ENCODE results near the gene FHAD1.

Gene FHAD1

DNA sequence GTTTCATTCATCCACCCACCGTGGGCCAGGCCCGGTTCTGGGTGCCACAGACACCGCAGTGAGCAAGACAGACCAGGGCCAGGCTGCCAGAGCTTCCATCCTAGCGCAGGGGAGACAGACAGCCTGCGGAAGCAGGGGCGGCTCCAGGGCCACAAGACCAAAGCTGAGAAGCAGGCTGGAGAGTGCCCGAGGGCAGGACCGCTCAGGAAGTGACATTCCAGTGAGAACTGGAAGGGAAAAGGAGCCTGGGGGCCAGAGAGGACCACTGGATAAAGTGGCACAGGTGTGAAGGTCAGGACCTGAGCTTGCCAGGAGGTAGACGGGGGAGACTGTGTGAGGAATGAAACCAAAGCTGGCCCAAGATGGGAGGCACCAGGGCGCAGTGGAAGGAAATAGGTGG, 103.1 kb downstream of the FHAD1 start:
- H3K9ac ChIP-seq (ENCODE audit: low read depth, low read length): no peak overlapping the region
- H3K4me3 ChIP-seq (ENCODE audit: low read depth, low read length): no peak overlapping the region
- H3K9me3 ChIP-seq (ENCODE audit: control insufficient read depth, insufficient read depth, low read length): no peaks in the 10 kb centered on the region
- H3K27me3 ChIP-seq (ENCODE audit: control insufficient read depth, insufficient read depth, low read length): no peaks in the 10 kb centered on the region
- no peaks in the 10 kb centered on the region for H3K36me3 ChIP-seq (ENCODE audit: control insufficient read depth, insufficient read depth, low read length)
- peaks cover 2% of the 10 kb centered on the region for H3K4me1 ChIP-seq (ENCODE audit: control insufficient read depth, insufficient read depth, low read length)

DNA sequence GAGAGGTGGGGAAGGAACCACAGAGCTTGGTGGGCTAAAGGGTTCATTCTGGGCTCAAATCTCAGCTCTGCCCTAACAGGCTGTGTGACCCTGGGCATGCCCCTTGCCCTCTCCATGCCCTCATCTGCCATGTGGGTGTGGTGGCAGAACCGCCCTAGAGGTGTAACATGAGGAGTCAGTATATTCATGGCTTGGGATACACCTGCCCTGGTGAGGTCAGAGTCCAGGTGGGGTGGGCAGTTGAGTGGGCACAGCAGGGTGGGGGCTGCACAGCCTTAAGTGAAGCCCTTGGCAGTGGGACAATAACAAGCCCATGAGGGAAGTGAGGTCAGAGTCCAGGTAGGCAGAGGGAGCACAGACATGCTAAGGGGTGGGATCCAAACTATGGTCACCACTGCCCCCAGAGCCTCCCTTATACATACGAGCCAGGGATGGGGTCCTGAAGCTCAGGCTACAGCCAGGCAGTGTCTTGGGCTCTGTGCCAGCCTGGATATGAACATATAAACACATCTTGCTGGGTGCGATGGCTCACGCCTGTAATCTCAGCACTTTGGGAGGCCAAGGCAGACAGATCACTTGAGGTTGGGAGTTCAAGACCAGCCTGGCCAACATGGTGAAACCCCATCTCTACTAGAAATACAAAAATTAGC, 103.7 kb downstream of the FHAD1 start:
- Histone ChIP-seq H3K9ac (ENCODE audit: low read depth, low read length) (no peak overlapping the region), H3K27me3 (ENCODE audit: control insufficient read depth, insufficient read depth, low read length) (no peaks in the 10 kb centered on the region), H3K4me3 (ENCODE audit: low read depth, low read length) (no peak overlapping the region), H3K4me1 (ENCODE audit: control insufficient read depth, insufficient read depth, low read length) (peaks cover 2% of the 10 kb centered on the region), H3K36me3 (ENCODE audit: control insufficient read depth, insufficient read depth, low read length) (no peaks in the 10 kb centered on the region), H3K9me3 (ENCODE audit: control insufficient read depth, insufficient read depth, low read length) (no peaks in the 10 kb centered on the region)

DNA sequence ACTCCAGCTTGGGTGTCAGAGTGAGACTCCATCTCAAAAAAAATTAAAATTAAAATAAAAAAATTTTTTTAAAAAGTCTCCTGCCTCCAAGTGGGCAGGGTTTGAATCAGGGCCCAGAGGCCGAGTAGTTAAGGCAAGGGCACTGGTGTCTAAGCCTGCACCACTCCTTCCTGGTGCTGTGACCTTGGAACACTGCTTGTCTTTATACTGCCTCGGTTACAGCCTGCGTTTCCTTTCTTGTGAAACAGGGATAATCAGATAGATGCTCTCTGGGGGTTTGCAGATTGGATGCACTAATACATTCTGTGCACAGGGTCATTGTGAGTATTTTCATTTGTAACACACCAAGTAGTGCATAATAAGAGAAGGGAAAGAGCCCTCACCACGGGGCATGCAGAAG, 104.3 kb downstream of the FHAD1 start:
- Histone ChIP-seq H3K4me1 (ENCODE audit: control insufficient read depth, insufficient read depth, low read length) (peaks cover 2% of the 10 kb centered on the region), H3K36me3 (ENCODE audit: control insufficient read depth, insufficient read depth, low read length) (no peaks in the 10 kb centered on the region), H3K9ac (ENCODE audit: low read depth, low read length) (no peak overlapping the region), H3K4me3 (ENCODE audit: low read depth, low read length) (no peak overlapping the region), H3K27me3 (ENCODE audit: control insufficient read depth, insufficient read depth, low read length) (no peaks in the 10 kb centered on the region), H3K9me3 (ENCODE audit: control insufficient read depth, insufficient read depth, low read length) (no peaks in the 10 kb centered on the region)

DNA sequence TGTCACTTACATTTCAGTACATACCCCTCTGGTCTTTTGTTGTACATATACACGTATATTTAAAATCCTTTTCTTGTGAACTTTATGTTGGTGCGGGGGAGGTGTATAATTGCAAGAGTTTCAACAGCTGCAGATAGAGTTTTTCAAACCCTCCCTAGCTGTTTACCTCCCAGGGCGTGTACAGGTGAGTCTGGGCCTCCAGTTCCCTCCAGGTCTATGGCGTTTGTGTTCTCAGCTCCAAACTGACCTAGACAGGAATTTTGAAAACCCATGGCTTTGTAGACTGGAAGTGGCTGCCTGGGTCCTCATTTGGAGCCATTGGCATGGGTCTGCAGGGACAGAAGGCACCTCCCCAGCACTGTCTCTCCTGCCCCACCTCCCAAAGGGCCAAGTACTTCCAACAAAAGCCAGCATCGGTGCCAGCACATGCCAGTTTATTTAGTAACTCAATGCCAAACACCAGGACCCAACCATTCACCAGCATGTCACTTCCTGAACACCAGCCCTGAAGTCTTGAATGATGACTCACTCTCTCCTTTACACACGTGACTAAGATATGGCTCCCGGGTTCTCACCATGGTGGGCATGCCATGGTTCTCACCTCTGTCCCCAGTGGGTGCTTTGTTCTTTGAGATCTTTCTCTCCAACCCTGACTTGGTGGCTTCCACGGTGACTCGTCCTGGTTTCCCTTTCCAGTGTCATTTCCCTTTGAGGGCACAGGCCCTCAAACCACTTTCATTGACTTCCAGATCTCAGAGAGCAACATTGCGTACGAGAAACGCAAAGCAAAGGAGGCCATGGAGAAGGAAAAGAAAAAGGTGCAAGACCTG, 105.3 kb downstream of the FHAD1 start:
- H3K4me3 ChIP-seq (ENCODE audit: low read depth, low read length): no peak overlapping the region
- no peak overlapping the region for H3K9ac ChIP-seq (ENCODE audit: low read depth, low read length)
- peaks cover 2% of the 10 kb centered on the region for H3K4me1 ChIP-seq (ENCODE audit: control insufficient read depth, insufficient read depth, low read length)
- no peaks in the 10 kb centered on the region for H3K27me3 ChIP-seq (ENCODE audit: control insufficient read depth, insufficient read depth, low read length)
- H3K36me3 ChIP-seq (ENCODE audit: control insufficient read depth, insufficient read depth, low read length): no peaks in the 10 kb centered on the region
- H3K9me3 ChIP-seq (ENCODE audit: control insufficient read depth, insufficient read depth, low read length): no peaks in the 10 kb centered on the region

DNA sequence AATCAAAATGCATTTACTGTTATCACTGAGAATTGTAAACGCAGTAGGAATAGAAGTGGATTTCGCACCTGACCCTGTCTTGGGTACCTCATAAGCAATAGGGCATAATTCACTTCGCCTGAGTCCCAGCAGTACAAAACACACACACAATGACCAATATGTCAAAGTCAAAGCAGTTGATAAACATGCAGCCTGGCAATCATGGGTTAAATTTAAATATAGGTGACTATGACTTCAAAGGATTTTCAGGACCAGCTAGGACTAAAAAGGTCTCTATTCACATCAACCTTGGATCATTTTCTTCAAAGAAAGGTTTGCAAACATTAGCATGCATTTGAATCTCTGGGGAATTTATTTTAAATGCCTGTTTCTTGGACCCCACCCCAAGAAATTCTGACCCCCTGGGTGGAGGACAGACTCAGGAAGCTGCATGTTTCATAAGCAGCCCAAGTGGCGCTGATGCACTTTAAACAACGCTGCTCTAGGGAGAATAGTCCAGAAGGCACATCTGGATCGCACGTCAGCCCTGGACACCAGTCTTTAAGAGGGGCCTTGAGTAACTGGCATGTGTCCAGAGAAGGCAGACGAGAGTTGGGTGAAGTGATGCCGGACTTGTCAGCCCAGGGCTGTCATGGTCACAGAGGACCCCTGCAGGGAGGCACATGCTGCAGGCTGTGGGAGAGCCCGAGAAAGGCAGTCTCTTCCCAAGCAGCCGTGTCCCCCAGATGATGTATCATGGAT, 107.0 kb downstream of the FHAD1 start:
- Histone ChIP-seq H3K36me3 (ENCODE audit: control insufficient read depth, insufficient read depth, low read length) (no peaks in the 10 kb centered on the region), H3K4me3 (ENCODE audit: low read depth, low read length) (no peak overlapping the region), H3K4me1 (ENCODE audit: control insufficient read depth, insufficient read depth, low read length) (peaks cover 2% of the 10 kb centered on the region), H3K9me3 (ENCODE audit: control insufficient read depth, insufficient read depth, low read length) (no peaks in the 10 kb centered on the region), H3K27me3 (ENCODE audit: control insufficient read depth, insufficient read depth, low read length) (no peaks in the 10 kb centered on the region), H3K9ac (ENCODE audit: low read depth, low read length) (no peak overlapping the region)

DNA sequence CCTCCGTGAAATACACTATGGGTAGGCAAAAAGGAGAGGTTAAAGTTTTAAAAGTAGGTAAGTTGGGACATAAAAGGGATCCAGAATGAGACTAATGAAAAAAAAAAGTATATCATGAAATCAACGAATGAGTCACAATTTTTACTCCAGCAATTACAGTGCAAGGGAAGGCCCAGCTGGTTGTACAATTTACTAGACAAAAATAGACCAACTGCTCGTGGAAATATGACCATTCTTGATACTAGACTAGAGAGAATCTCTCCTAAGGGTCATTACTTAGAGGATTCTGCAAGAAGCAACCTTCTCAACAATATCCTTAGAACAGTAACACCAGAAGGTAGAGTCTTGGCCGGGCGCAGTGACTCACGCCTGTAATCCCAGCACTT, 107.5 kb downstream of the FHAD1 start:
- Histone ChIP-seq H3K9me3 (ENCODE audit: control insufficient read depth, insufficient read depth, low read length) (no peaks in the 10 kb centered on the region), H3K4me3 (ENCODE audit: low read depth, low read length) (no peak overlapping the region), H3K27me3 (ENCODE audit: control insufficient read depth, insufficient read depth, low read length) (no peaks in the 10 kb centered on the region), H3K36me3 (ENCODE audit: control insufficient read depth, insufficient read depth, low read length) (no peaks in the 10 kb centered on the region), H3K9ac (ENCODE audit: low read depth, low read length) (no peak overlapping the region), H3K4me1 (ENCODE audit: control insufficient read depth, insufficient read depth, low read length) (peaks cover 2% of the 10 kb centered on the region)

DNA sequence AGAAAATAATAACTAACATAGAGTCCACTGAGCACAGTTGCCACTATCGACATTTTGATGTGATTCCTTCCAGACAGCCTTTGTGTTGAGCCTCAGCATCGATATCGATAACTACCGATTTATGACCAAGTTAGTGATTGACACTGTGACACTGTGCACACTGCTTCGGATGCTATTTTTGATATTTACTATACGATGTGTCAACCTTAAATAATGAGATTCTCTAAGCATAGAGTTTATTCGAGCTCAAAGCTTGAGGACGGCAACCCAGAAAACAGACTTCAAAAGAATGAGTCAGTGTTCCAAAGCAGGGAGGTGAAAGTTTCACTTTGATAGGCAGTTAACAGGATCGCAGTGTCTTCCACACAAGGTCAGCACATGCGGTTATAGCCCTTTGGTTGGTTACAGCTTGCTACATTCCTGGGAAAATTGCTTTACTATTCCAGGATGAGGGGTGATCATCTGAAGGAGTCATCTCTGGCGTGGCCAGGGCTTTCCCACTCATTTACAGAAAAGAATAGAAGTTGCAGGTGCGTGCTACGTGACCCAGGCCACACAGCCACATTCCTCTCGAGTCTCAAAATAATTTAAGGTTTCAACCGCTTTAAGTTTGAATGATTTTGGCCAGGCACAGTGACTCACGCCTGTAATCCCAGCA, 109.1 kb downstream of the FHAD1 start:
- Histone ChIP-seq H3K9ac (ENCODE audit: low read depth, low read length) (no peak overlapping the region), H3K9me3 (ENCODE audit: control insufficient read depth, insufficient read depth, low read length) (no peaks in the 10 kb centered on the region), H3K4me3 (ENCODE audit: low read depth, low read length) (no peak overlapping the region), H3K36me3 (ENCODE audit: control insufficient read depth, insufficient read depth, low read length) (no peaks in the 10 kb centered on the region), H3K4me1 (ENCODE audit: control insufficient read depth, insufficient read depth, low read length) (peaks cover 2% of the 10 kb centered on the region), H3K27me3 (ENCODE audit: control insufficient read depth, insufficient read depth, low read length) (no peaks in the 10 kb centered on the region)

DNA sequence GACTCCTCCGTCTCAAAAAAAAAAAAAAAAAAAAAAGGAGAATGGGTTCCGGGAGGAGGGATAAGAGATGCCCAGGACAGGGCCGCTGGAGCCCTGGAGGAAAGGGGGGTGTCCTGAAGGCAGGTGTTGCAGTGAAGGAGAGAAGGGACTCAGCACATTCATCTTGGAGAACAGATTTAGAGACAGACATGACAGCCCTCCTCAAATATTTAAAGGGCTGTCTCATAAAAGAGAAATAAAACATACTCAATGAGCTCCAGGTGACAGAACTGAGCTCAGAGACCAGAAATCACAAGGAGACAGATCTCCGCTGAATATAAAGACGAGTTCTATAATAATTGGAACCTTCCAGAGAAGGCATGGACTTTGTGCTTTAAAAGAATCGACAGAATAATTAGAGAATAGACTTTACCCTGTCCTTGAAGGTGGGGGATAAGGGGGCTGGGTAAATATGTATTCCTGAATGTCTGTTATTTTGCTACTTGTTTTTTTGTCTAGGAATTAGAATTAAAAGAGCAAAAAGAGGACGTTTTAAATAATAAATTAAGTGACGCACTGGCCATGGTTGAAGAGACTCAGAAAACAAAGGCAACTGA, 110.7 kb downstream of the FHAD1 start:
- no peaks in the 10 kb centered on the region for H3K36me3 ChIP-seq (ENCODE audit: control insufficient read depth, insufficient read depth, low read length)
- no peaks in the 10 kb centered on the region for H3K27me3 ChIP-seq (ENCODE audit: control insufficient read depth, insufficient read depth, low read length)
- H3K9me3 ChIP-seq (ENCODE audit: control insufficient read depth, insufficient read depth, low read length): no peaks in the 10 kb centered on the region
- H3K4me1 ChIP-seq (ENCODE audit: control insufficient read depth, insufficient read depth, low read length): peaks cover 2% of the 10 kb centered on the region
- H3K4me3 ChIP-seq (ENCODE audit: low read depth, low read length): no peak overlapping the region
- no peak overlapping the region for H3K9ac ChIP-seq (ENCODE audit: low read depth, low read length)

DNA sequence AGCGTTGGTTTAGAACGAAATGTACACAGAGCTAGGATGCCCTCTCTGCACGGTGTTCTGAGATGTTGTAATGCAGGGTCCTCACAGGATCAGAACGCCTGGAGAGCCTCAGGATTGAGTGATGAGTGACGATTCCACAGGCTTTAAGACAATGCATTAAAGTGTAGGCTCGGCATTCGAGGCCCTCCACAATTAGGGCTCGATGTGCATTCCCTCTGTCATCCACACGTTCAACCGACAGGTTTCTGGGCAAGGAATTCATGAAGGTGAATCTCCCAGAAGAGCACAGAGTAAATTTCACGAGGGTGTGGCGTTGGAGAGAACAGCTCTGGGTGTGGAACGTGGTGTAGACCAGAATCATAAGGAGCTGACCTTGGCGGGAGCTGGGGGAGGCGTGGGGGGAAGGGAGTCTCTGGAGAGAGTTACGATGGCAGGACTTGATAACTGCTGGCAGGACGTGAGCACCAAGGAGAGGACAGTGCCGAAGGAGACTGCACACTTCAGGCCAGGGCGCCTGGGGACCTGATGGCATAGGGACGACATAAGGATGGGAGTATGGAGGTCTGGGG, 111.6 kb downstream of the FHAD1 start:
- Histone ChIP-seq H3K27me3 (ENCODE audit: control insufficient read depth, insufficient read depth, low read length) (no peaks in the 10 kb centered on the region), H3K4me3 (ENCODE audit: low read depth, low read length) (no peak overlapping the region), H3K4me1 (ENCODE audit: control insufficient read depth, insufficient read depth, low read length) (peaks cover 2% of the 10 kb centered on the region), H3K36me3 (ENCODE audit: control insufficient read depth, insufficient read depth, low read length) (no peaks in the 10 kb centered on the region), H3K9ac (ENCODE audit: low read depth, low read length) (no peak overlapping the region), H3K9me3 (ENCODE audit: control insufficient read depth, insufficient read depth, low read length) (no peaks in the 10 kb centered on the region)

DNA sequence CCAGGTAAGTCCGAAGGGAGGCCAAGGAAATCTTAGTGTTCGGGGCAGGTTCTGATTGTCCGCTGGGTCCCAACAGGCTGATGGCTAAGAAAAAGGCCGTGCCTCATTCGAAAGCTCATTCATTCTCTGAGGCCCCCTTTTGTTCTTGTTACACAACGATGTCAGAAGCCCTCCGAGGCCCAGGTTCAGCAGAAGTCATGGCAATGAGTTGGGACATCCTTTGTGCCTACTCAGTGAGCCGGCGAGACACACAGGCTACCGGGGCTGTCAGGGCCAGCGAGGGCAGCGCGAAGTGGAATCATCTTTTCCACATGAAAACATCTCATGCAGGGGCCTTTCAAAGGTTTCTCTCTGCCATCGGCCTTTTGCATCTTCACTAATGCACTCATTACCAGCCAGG, 113.7 kb downstream of the FHAD1 start:
- no peaks in the 10 kb centered on the region for H3K4me1 ChIP-seq (ENCODE audit: control insufficient read depth, insufficient read depth, low read length)
- H3K4me3 ChIP-seq (ENCODE audit: low read depth, low read length): no peak overlapping the region
- no peaks in the 10 kb centered on the region for H3K27me3 ChIP-seq (ENCODE audit: control insufficient read depth, insufficient read depth, low read length)
- H3K9me3 ChIP-seq (ENCODE audit: control insufficient read depth, insufficient read depth, low read length): no peaks in the 10 kb centered on the region
- no peaks in the 10 kb centered on the region for H3K36me3 ChIP-seq (ENCODE audit: control insufficient read depth, insufficient read depth, low read length)
- no peak overlapping the region for H3K9ac ChIP-seq (ENCODE audit: low read depth, low read length)

DNA sequence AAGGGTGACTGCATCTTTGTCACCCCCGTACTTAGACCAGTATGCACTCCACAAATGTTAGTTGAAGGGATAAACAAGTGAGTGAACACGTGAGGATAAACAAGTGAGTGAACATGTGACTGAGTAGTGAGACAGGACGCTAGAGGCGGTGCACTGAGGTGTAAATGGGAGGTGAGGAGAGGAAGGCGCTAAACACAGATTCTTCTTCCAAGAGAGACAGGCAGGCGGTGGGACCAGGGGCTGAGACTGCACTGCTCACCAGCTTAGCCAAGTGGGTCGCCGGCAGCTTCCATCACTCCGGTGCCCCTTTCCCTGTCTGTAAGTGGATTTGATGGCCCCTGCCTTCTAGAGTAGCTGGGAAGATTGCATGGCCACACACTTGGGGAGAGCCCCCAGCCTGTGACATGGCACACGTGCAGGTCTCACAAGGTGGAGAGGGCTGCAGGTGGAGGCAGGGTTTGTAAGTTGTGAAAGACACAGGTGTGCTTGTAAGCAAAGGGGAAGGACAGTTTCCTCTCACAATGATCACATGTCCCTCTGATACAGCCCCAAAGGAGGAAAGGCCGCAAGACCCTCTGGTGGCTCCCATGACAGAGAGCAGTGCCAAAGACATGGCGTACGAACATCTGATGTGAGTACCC, 115.2 kb downstream of the FHAD1 start:
- Histone ChIP-seq H3K9me3 (ENCODE audit: control insufficient read depth, insufficient read depth, low read length) (no peaks in the 10 kb centered on the region), H3K36me3 (ENCODE audit: control insufficient read depth, insufficient read depth, low read length) (no peaks in the 10 kb centered on the region), H3K9ac (ENCODE audit: low read depth, low read length) (no peak overlapping the region), H3K4me3 (ENCODE audit: low read depth, low read length) (no peak overlapping the region), H3K27me3 (ENCODE audit: control insufficient read depth, insufficient read depth, low read length) (no peaks in the 10 kb centered on the region), H3K4me1 (ENCODE audit: control insufficient read depth, insufficient read depth, low read length) (no peaks in the 10 kb centered on the region)
